Stimulated activated CD4-positive, alpha-beta T cell treated with anti-CD3 and anti-CD28 coated beads, Interleukin-4, amount 100 ng/mL, for 1 hour (primary cell): ENCODE results near the gene GADD45B.

Experiments used
- DNase-seq: peaks from one replicate; pipeline ENCODE4 v3.0.0-alpha.2; 2020

GADD45B gene

GRCh38 chr19:2519482-2519881 lies 43.6 kb downstream of the GADD45B start:
- DNase-seq, result no peak

GRCh38 chr19:2523630-2524311 lies 47.8 kb downstream of the GADD45B start:
- no peak for DNase-seq

GRCh38 chr19:2524361-2524839 lies 48.5 kb downstream of the GADD45B start:
- DNase-seq, result no peak

- no peak for DNase-seq
These were observed 49.2 kb downstream of the GADD45B start for GRCh38 chr19:2524840-2525723.

- DNase-seq, result no peak
These were observed 51.2 kb downstream of the GADD45B start for GRCh38 chr19:2527171-2527570.

GRCh38 chr19:2527686-2528085 lies 51.8 kb downstream of the GADD45B start:
- no peak for DNase-seq
